Measurements from ENCODE around the gene ARFIP2. TPM values are rescaled to one million over a fixed set of nuclear protein-coding genes. Genes with fewer than 3 reads are reported as not detected.

The ARFIP2 gene
- total RNA-seq, 4 donors from 2014 or later, result 43.9 to 51.2 (median 48.6) TPM

- no peak for TF ChIP-seq EP300 (IDR thresholded peaks at IDR 0.05)
- TF ChIP-seq POLR2AphosphoS5 (IDR thresholded peaks at IDR 0.05), result no peak
- TF ChIP-seq, protein P1, sequence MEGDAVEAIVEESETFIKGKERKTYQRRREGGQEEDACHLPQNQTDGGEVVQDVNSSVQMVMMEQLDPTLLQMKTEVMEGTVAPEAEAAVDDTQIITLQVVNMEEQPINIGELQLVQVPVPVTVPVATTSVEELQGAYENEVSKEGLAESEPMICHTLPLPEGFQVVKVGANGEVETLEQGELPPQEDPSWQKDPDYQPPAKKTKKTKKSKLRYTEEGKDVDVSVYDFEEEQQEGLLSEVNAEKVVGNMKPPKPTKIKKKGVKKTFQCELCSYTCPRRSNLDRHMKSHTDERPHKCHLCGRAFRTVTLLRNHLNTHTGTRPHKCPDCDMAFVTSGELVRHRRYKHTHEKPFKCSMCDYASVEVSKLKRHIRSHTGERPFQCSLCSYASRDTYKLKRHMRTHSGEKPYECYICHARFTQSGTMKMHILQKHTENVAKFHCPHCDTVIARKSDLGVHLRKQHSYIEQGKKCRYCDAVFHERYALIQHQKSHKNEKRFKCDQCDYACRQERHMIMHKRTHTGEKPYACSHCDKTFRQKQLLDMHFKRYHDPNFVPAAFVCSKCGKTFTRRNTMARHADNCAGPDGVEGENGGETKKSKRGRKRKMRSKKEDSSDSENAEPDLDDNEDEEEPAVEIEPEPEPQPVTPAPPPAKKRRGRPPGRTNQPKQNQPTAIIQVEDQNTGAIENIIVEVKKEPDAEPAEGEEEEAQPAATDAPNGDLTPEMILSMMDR (IDR thresholded peaks at IDR 0.05), result no peak
- TF ChIP-seq POLR2A (IDR thresholded peaks at IDR 0.05; ENCODE audit: low read depth), result no peak
- Histone ChIP-seq H3K27ac (replicated peaks in 1 of 4) (peak overlapping the region; percentile 91 to 92 (median 91)), H3K4me1 (peaks cover 20 to 46% (median 34%) of the 10 kb centered on the region in 4 donors), H3K9me3 (no peaks in the 10 kb centered on the region), H3K4me3 (peak overlapping the region; percentile 62 to 82 (median 77)), H3K36me3 (peaks cover 15 to 74% (median 63%) of the 10 kb centered on the region in 4 donors), H3K27me3 (no peaks in the 10 kb centered on the region)
- WGBS, result 0% methylated on average over 2 of the region's 13 CpGs
- no peak for DNase-seq (ENCODE audit: extremely low spot score)
- intact Hi-C loops (cut with DNase I), result no loop called here
Observed at GRCh38 chr11:6481924-6482275, 769 bp upstream of the ARFIP2 start.

- intact Hi-C loops (cut with DNase I), result no loop called here
- TF ChIP-seq POLR2AphosphoS5 (IDR thresholded peaks at IDR 0.05) (no peak), EP300 (IDR thresholded peaks at IDR 0.05) (no peak), POLR2A (IDR thresholded peaks at IDR 0.05; ENCODE audit: low read depth) (no peak)
- TF ChIP-seq, protein P1 (IDR thresholded peaks at IDR 0.05), result no peak
- peak overlapping the region; percentile 62 to 82 (median 77) for H3K4me3 ChIP-seq
- WGBS, result 51% methylated on average over 9 of the region's 9 CpGs
- no peak for DNase-seq (ENCODE audit: extremely low spot score)
- peak overlapping the region; percentile 91 to 92 (median 91) for H3K27ac ChIP-seq (replicated peaks in 1 of 4)
- H3K36me3 ChIP-seq, result peaks cover 18 to 67% (median 58%) of the 10 kb centered on the region in 4 donors
- H3K4me1 ChIP-seq, result peaks cover 20 to 46% (median 34%) of the 10 kb centered on the region in 4 donors
- H3K9me3 ChIP-seq, result no peaks in the 10 kb centered on the region
- H3K27me3 ChIP-seq, result no peaks in the 10 kb centered on the region
Observed at GRCh38 chr11:6480299-6480914, 724 bp downstream of the ARFIP2 start.

- Histone ChIP-seq H3K36me3 (peaks cover 18 to 35% (median 31%) of the 10 kb centered on the region in 4 donors), H3K27ac (replicated peaks in 1 of 4) (no peak overlapping the region), H3K9me3 (no peaks in the 10 kb centered on the region), H3K27me3 (no peaks in the 10 kb centered on the region), H3K4me1 (peaks cover 14 to 55% (median 41%) of the 10 kb centered on the region in 4 donors), H3K4me3 (no peak overlapping the region)
- intact Hi-C loops (cut with DNase I), result loop anchor here (10.0 kb wide), 1 partner anchor 128 kb away; the partner anchor contains the start of genes ILK and RRP8
- 100% methylated on average over 3 of the region's 4 CpGs for WGBS
- no peak for TF ChIP-seq POLR2A (IDR thresholded peaks at IDR 0.05; ENCODE audit: low read depth)
- no peak for TF ChIP-seq POLR2AphosphoS5 (IDR thresholded peaks at IDR 0.05)
- TF ChIP-seq EP300 (IDR thresholded peaks at IDR 0.05), result no peak
- TF ChIP-seq, protein P1 (IDR thresholded peaks at IDR 0.05), result no peak
- no peak for DNase-seq (ENCODE audit: extremely low spot score)
Observed at GRCh38 chr11:6476571-6476970, 4.6 kb downstream of the ARFIP2 start.

DNA sequence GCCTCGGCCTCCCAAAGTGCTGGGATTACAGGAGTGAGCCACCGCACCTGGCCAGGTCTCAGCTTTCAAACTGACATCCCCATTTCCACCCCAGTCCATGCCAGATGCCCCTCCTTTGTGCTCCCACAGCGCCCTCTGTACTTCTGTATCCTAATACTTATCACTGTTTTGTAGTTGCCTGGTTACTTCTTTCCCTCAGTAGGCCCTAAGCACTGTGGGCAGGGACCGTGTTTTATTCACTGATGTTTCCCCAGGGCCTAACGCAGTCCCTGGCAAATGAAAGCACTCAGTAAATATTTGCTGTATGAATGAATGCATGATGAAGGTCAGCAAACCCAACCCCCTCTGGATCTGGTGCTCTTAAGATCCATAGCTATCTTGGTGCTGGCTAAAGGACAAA is 5.2 kb downstream of the ARFIP2 start:
- Histone ChIP-seq H3K27ac (replicated peaks in 1 of 4) (no peak overlapping the region), H3K36me3 (peaks cover 18 to 35% (median 31%) of the 10 kb centered on the region in 4 donors), H3K27me3 (no peaks in the 10 kb centered on the region), H3K9me3 (no peaks in the 10 kb centered on the region), H3K4me3 (no peak overlapping the region), H3K4me1 (peaks cover 14 to 55% (median 43%) of the 10 kb centered on the region in 4 donors)
- TF ChIP-seq EP300 (IDR thresholded peaks at IDR 0.05) (no peak), POLR2AphosphoS5 (IDR thresholded peaks at IDR 0.05) (no peak), POLR2A (IDR thresholded peaks at IDR 0.05; ENCODE audit: low read depth) (no peak)
- TF ChIP-seq, protein P1 (IDR thresholded peaks at IDR 0.05), result no peak
- 81% methylated on average over 5 of the region's 5 CpGs for WGBS
- intact Hi-C loops (cut with DNase I), result loop anchor here (10.0 kb wide), 1 partner anchor 129 kb away; the partner anchor contains the start of genes ILK and RRP8
- DNase-seq (ENCODE audit: extremely low spot score), result no peak

Measured in esophagus muscularis mucosa (tissue), 4 donors.